Left forelimb (tissue), 1 donor: ENCODE measurements around the gene UCK2.

Experiments used
- DNase-seq: peaks from one replicate; pipeline ENCODE4 v3.0.0-alpha.2; 2018; ENCODE audit warnings: low spot score

UCK2 gene

DNA sequence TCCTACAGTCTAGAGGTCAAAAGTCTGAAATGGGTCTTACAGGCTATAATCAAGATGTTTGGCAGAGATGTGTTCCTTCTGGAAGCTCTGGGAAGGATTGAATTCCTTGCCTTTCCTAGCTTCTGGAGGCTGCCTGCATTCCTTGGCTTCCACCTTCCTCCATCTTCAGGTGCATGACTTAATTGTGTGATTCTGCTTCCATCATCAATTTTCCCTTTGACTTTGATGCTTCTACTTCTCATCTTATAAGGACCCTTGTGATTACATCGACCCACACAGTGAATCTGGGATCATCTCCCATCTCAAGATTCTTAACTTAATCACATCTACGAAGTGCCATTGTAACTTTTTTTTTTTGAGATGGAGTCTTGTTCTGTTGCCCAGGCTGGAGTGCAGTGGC lies 111.4 kb downstream of the UCK2 start:
- no peak for DNase-seq

DNA sequence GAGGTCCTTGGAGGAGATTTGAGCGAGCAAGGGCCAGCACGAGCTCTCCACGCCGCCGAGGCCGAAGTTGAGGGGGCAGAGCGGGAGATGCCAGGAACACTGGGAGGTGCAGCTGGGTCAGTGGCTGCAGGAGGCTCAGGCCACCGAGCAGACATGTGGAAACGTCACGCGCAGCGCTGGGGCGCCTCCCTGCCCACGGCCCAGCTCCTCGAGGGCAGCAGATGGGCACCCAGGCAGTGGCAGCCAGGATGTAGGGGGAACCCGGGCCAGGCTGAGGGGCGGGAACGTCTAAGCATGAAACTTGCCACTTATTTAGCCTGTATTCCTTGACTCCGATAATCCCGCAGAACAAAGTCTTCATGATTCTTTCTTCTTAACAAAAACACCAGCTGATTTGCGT lies 114.1 kb downstream of the UCK2 start:
- DNase-seq: no peak

DNA sequence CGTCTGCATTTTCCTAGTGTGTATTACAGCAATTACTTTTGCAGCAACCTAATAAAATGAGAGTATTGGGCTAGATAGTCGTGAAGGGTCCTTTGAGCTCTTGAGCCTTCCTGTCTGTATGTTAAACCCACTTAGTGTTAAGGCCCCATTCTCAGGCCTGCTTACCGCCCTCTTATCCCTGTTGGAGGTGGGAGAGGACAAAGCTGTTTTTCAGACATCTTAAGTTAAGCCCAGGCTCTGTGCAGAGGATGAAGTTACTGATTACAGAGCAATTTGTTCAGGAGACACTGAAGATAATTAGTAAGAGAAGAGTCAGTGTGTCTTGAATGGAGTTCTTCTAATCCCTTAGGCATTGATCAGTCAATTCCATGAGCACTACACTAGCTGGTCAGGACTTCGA lies 114.6 kb downstream of the UCK2 start:
- DNase-seq: no peak

DNA sequence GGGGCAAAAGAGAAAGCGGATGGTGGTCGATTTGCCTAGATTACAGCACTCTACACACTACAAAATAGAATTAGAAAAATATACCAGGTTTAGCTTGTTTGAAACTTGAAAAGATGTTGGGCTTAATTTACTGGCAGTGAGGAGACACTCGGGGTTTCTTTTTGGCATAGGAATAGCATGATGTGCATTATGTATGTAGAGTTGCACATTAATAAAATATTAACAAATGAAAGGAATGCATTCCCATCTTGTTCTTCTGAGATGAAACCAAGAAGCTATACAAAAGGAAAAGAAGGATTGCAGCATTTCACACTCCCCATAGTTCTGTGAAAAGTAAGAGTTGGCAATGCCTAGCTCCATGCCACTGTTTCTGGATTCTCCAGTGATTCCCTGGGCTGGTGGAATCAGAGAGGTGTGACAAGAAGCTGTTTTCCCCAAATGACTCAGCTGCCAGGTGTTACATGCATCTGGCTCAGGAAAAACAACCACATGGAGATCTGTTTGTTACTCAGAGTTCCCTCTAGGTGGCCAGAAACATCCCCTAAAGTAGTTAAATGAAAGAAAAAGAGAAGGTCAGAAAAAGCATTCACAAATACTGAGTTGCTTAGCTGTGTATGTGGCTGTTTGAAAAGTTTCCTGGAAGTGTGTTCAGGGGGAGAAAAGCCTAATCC lies 115.6 kb downstream of the UCK2 start:
- no peak for DNase-seq

DNA sequence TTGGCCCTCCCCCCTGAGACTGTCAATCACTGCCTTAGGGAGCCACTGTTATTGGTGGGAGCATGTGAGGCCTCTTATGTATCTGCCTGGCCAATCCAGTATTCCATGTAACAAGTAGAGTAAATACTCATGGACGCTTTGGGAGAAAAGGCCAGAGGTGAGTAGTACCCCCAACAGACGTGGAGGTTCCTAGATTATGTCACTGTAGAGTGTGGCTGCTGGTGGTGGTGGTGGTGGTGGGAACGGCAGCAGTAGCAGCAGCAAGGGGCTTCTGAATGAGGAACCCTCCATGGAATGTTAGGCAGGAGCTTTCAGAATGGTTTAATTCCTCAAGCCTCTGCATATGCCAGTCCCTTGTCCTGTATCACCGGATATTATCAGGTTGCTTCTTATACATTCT lies 118.5 kb downstream of the UCK2 start:
- no peak for DNase-seq

DNA sequence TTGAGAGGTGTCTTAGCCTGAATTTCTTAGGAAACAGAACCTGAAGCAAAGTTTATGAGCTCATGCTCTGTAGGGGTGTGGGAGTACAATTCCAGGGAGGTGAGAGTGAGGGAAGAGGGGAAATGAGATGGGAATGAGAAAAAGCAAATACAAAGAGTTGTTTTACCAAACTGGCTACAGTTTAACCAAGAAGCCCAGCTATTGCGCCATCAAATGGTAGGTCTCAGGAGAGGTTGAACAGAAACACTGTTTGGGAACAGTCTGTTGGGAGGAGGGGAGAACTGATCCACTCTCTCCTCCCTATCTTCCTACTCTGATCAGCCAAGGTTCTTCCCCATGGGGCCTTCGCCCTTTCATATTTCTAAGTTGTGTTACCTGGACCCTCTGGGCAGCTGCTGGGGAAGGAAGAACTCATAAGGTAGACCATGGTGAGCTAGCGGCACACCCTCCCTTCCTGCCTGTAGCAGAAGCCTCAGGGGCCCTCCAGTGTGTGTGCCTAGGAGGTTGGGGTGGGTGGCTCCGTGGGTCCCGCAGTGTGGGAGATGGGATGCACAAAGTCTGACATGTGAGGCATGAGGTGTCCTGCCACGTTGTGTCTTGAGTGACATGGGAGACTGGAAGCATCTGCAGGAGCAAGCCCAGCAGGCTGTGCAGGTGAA lies 120.5 kb downstream of the UCK2 start:
- no peak for DNase-seq

DNA sequence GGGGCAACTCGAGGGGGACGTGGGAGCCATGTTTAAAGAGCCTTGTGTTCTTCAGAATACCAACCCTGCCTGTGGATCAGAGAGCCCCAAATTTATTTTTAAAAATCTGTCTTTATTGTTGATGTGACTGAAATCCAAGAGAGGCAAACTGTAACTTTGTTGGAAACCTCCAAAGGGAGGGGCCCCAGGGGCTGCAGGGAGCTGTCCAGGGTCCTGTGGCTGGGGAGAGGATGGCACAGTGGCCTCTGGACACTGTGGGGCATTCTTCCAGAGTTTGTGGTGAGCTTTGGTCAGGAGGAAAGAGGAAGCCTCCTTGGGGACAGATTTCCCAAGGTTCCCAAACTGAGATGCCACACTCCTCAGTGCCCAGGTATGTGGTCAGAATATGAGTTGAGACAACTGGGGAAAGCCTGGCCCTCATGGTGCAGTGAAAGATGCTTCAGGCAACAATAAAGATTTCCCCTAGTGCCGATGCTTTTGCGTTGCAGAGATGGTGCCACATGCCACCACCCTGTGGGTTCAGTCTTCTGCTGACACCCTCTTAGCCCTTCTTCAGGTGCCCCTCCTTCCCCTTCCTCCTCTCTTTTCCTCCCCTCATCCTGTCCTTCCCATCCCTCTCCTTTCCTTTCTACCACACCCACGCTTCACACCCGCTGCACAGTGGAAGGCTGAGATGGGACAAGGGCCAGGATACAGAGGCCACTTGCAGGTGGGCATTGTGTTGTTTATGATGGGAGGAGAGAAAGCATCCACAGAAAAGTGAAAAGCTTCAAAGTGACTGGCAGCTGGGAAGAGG lies 122.1 kb downstream of the UCK2 start:
- DNase-seq: no peak

DNA sequence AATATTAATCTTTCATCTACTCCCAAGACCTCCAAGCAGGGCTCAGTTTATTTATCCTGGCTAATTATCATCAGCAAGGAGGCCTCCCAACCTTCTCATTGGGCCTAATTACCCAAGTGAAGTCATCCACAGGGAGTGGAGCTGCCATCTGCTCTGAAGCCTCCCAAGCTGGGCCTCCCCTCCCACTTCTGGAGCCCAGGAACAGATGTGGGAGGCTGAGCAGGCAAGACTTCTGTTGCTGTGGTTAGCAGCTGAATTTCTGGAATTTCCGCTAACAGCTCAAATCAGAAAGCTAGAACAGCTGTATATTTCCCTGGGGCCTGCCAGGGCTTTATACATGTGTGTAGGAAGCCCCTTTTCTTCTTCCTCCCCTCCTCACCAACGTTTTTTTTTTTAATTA lies 127.5 kb downstream of the UCK2 start:
- DNase-seq: no peak

DNA sequence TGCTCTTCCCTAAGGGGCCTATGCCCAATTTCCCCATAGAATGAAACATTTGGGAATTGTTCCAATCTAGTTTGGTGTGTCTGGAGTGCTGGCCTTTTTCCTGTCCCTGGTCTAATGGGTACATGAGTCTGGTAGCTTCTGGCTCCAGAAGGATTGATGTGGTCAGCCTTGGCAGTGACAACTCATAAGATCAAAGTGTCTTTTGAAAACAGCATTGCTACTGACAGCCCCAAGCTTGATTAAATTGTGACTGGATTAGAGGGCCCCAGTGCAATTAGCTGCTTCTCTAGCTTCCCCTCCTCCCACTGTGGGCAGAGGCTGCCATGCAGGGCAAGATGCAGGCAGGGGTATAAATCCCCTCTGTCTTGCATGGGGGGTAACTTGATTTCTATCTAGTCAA lies 130.9 kb downstream of the UCK2 start:
- DNase-seq: no peak

DNA sequence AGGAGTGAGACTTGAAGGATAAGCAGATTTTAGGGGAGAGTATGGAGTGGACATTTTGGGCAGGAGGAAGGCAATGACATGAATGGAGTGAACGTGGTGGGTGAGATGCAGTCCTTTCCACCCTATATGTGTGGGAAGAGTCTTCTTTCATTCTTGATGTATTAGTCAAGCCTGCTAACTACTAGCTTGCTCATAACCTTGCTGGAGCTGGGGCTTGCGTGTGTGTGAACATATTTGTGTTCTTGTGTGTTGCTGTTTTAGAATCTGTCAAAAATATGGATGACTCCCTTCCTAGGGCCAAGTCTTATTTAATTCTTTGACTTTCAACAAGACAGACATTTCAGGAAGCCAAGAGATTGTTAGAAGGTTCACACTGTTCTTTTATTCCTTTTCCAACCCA lies 132.7 kb downstream of the UCK2 start:
- DNase-seq: no peak

DNA sequence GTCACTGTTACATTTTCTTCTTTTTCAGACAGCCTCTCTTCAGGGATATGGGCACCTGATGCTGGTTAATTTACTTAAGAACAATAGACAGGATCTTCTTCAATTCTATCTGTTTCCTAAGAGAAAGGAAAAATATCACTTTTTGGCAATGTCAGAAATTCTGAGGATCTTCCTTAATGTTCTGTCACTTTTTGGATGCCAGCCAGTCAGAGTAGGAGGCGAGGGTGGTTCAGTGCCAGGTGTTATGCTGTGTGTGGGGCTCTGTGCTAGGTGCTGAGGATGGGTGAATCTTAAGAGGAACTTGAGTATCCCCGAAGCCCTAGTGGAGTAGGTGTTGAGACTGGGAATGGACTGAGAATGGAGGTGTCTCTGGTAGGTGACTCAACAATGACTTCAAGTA lies 133.5 kb downstream of the UCK2 start:
- DNase-seq: no peak
